ENCODE results near the gene NIPAL4. TPM values are rescaled to one million over a fixed set of nuclear protein-coding genes. Genes with fewer than 3 reads are reported as not detected.

The NIPAL4 gene
- total and polyA plus RNA-seq, 8 donors = 0.19 to 8.3 (median 3.3) TPM; not detected in 1

GRCh38 chr5:157523976-157524375, 64.0 kb downstream of the NIPAL4 start:
- intact Hi-C loops (cut with DNase I; ENCODE audit: low total_unique reads) = no loop called here
- Histone ChIP-seq H3K27me3 (no peaks in the 10 kb centered on the region), H3K36me3 (peaks cover 0 to 10% (median 6%) of the 10 kb centered on the region in 4 donors), H3K9me3 (no peaks in the 10 kb centered on the region), H3K4me1 (peaks cover 13 to 67% (median 30%) of the 10 kb centered on the region in 4 donors), H3K27ac (peak overlapping the region in 4 of 5 donors; percentile 31 to 86 (median 70)), H3K4me3 (no peak overlapping the region)
- DNase-seq = no peak
- peak in 2 of 3 donors; percentile 6 to 42 for TF ChIP-seq POLR2AphosphoS5 (IDR thresholded peaks at IDR 0.05)
- TF ChIP-seq CTCF (IDR thresholded peaks at IDR 0.05) = no peak
- WGBS, 5 donors = 43 to 69% (median 66%) methylated on average over 4 of the region's 4 CpGs

Other genes with a start within 250 kb of the NIPAL4 start
- gene CYFIP2, start 194.1 kb upstream of the NIPAL4 start, total RNA-seq = 100 to 1,000 TPM in 2 of 5 donors, 10 to 100 TPM in 3; 19.0 to 162 (median 32.2) TPM
- gene CYFIP2, start 194.1 kb upstream of the NIPAL4 start, polyA plus RNA-seq = 10 to 100 TPM; 14.8 to 27.9 (median 19.1) TPM
- 10 to 100 TPM in 3 of 5 donors, 1 to 10 TPM in 2; 1.2 to 42.8 (median 13.3) TPM for gene ADAM19, start 115.6 kb downstream of the NIPAL4 start, total RNA-seq
- 1 to 10 TPM; 3.3 to 4.1 (median 3.4) TPM for gene ADAM19, start 115.6 kb downstream of the NIPAL4 start, polyA plus RNA-seq
- under 1 TPM in 1 of 5 donors, not detected in 4; 0.29 TPM for gene SOX30, start 192.2 kb downstream of the NIPAL4 start, total RNA-seq
- gene SOX30, start 192.2 kb downstream of the NIPAL4 start, polyA plus RNA-seq = under 1 TPM in 1 of 3 donors, not detected in 2; 0.08 TPM
- not detected for gene C5orf52, start 211.3 kb downstream of the NIPAL4 start, total RNA-seq
- gene C5orf52, start 211.3 kb downstream of the NIPAL4 start, polyA plus RNA-seq = not detected

Data from stomach (tissue), 9 donors.